B cell (primary cell): ENCODE results near the gene TRIP11.

Source experiments
- CTCF ChIP-seq: fragments of 200-600 bp; IDR thresholded peaks from one replicate; pipeline ENCODE4 v1.8.0; 2022; ENCODE audit warnings: antibody characterized with exemption, mild to moderate bottlenecking
- EZH2 ChIP-seq: IDR thresholded peaks from 2 replicates; pipeline ENCODE4 v1.6.1; 2012; ENCODE audit warnings: borderline replicate concordance, low read depth, mild to moderate bottlenecking, moderate library complexity, low read length; ENCODE audit not compliant: insufficient read depth, poor library complexity, severe bottlenecking

- no peak for TF ChIP-seq CTCF
- TF ChIP-seq EZH2 = no peak
Observed at GRCh38 chr14:91935586-91935985, 104.3 kb downstream of the TRIP11 start.
